H9 (cell line): ENCODE measurements around the gene VCAN. TPM values are rescaled to one million over a fixed set of nuclear protein-coding genes. Genes with fewer than 3 reads are reported as not detected.

Source experiments
- DNase-seq: peaks from one replicate; pipeline ENCODE4 v3.0.0-alpha.2; 2017
- H2AFZ ChIP-seq: one replicate; pipeline ENCODE4 v1.6.1; 2013; ENCODE audit warnings: mild to moderate bottlenecking, low read length, control low read depth, moderate library complexity
- H2AK5ac ChIP-seq: 2 replicates; pipeline ENCODE4 v1.6.1; 2013; ENCODE audit warnings: low read length, control low read depth, mixed read lengths; ENCODE audit not compliant: insufficient read length
- H2BK120ac ChIP-seq: one replicate; pipeline ENCODE4 v1.6.1; 2013; ENCODE audit warnings: low read depth, mild to moderate bottlenecking, low read length, control low read depth, inconsistent platforms; ENCODE audit not compliant: poor library complexity, severe bottlenecking
- H2BK12ac ChIP-seq: 2 replicates; pipeline ENCODE4 v1.6.1; 2013; ENCODE audit warnings: low read length, control low read depth, mixed read lengths, low read depth; ENCODE audit not compliant: insufficient read length
- H2BK15ac ChIP-seq: 2 replicates; pipeline ENCODE4 v1.6.1; 2013; ENCODE audit warnings: low read depth, low read length, control low read depth
- H2BK20ac ChIP-seq: one replicate; pipeline ENCODE4 v1.6.1; 2013; ENCODE audit warnings: low read depth, mild to moderate bottlenecking, low read length, control low read depth, inconsistent platforms; ENCODE audit not compliant: poor library complexity, severe bottlenecking
- H2BK5ac ChIP-seq: 2 replicates; pipeline ENCODE4 v1.6.1; 2013; ENCODE audit warnings: low read length, control low read depth, mixed read lengths; ENCODE audit not compliant: insufficient read length
- H3K14ac ChIP-seq: 2 replicates; pipeline ENCODE4 v1.6.1; 2013; ENCODE audit warnings: low read length, control low read depth; ENCODE audit not compliant: insufficient read depth
- H3K18ac ChIP-seq: 2 replicates; pipeline ENCODE4 v1.6.1; 2013; ENCODE audit warnings: low read depth, mild to moderate bottlenecking, mixed read lengths, low read length, control low read depth; ENCODE audit not compliant: insufficient read length
- H3K23ac ChIP-seq: 2 replicates; pipeline ENCODE4 v1.6.1; 2013; ENCODE audit warnings: low read length, control low read depth, mixed read lengths, low read depth; ENCODE audit not compliant: insufficient read length
- H3K23me2 ChIP-seq: 2 replicates; pipeline ENCODE4 v1.6.1; 2013; ENCODE audit warnings: low read depth, mild to moderate bottlenecking, mixed read lengths, low read length, control low read depth; ENCODE audit not compliant: insufficient read length, poor library complexity, severe bottlenecking
- H3K27ac ChIP-seq: 2 replicates; pipeline ENCODE4 v1.5.1; 2013; ENCODE audit warnings: low read length, control low read depth, mixed read lengths, low read depth; ENCODE audit not compliant: insufficient read length
- H3K27me3 ChIP-seq: 2 replicates; pipeline ENCODE4 v1.6.1; 2013; ENCODE audit warnings: low read length, control low read depth, inconsistent platforms; ENCODE audit not compliant: insufficient read depth
- H3K4ac ChIP-seq: 2 replicates; pipeline ENCODE4 v1.6.1; 2013; ENCODE audit warnings: low read depth, mild to moderate bottlenecking, control low read depth, inconsistent platforms, low read length, moderate library complexity
- H3K4me1 ChIP-seq: 2 replicates; pipeline ENCODE4 v1.6.1; 2013; ENCODE audit warnings: low read length, control low read depth, inconsistent platforms; ENCODE audit not compliant: insufficient read depth
- H3K4me2 ChIP-seq: 2 replicates; pipeline ENCODE4 v1.6.1; 2013; ENCODE audit warnings: low read length, control low read depth, mixed read lengths; ENCODE audit not compliant: insufficient read length, insufficient read depth
- H3K56ac ChIP-seq: 2 replicates; pipeline ENCODE4 v1.6.1; 2013; ENCODE audit warnings: low read depth, mild to moderate bottlenecking, mixed read lengths, low read length, control low read depth; ENCODE audit not compliant: insufficient read length
- H3K79me1 ChIP-seq: 2 replicates; pipeline ENCODE4 v1.6.1; 2013; ENCODE audit warnings: low read depth, mild to moderate bottlenecking, moderate library complexity, low read length, control low read depth, inconsistent platforms; ENCODE audit not compliant: insufficient read depth, poor library complexity, severe bottlenecking
- H3K79me2 ChIP-seq: 2 replicates; pipeline ENCODE4 v1.6.1; 2013; ENCODE audit warnings: low read length, control low read depth, inconsistent platforms; ENCODE audit not compliant: insufficient read depth
- H3K9ac ChIP-seq: 2 replicates; pipeline ENCODE4 v1.6.1; 2013; ENCODE audit warnings: low read length, control low read depth, mixed read lengths; ENCODE audit not compliant: insufficient read length; ENCODE audit errors: extremely low read depth
- H3K9me3 ChIP-seq: one replicate; pipeline ENCODE4 v1.6.1; 2013; ENCODE audit warnings: low read depth, low read length, inconsistent platforms; ENCODE audit not compliant: control insufficient read depth
- H3T11ph ChIP-seq: one replicate; pipeline ENCODE4 v1.6.1; 2013; ENCODE audit warnings: mild to moderate bottlenecking, low read length, control low read depth, inconsistent platforms
- H4K20me1 ChIP-seq: one replicate; pipeline ENCODE4 v1.6.1; 2013; ENCODE audit not compliant: control insufficient read depth, insufficient read length, insufficient read depth
- H4K5ac ChIP-seq: 2 replicates; pipeline ENCODE4 v1.6.1; 2013; ENCODE audit warnings: low read depth, mild to moderate bottlenecking, mixed read lengths, low read length, control low read depth; ENCODE audit not compliant: insufficient read length
- H4K8ac ChIP-seq: replicated peaks from 2 replicates; pipeline ENCODE4 v1.6.1; 2013; ENCODE audit warnings: low read length, control low read depth, mixed read lengths, low read depth; ENCODE audit not compliant: insufficient read length
- H4K91ac ChIP-seq: 2 replicates; pipeline ENCODE4 v1.6.1; 2013; ENCODE audit warnings: low read depth, mild to moderate bottlenecking, moderate library complexity, mixed read lengths, low read length, control low read depth; ENCODE audit not compliant: insufficient read length
- H3K27ac Mint-ChIP-seq, 3 experiments: 2 replicates in 2 of 3; 3 replicates in 1 of 3; pipeline ENCODE4 v1.8.0; 2020 to 2021; ENCODE audit warnings: mixed read lengths in 3 of 3, mild to moderate bottlenecking in 1 of 3, moderate library complexity in 1 of 3
- H3K27me3 Mint-ChIP-seq: 2 replicates; pipeline ENCODE4 v1.8.0; 2021; ENCODE audit warnings: low read depth, mild to moderate bottlenecking, moderate library complexity, mixed read lengths
- H3K36me3 Mint-ChIP-seq, 3 experiments: 2 replicates in 2 of 3; 3 replicates in 1 of 3; pipeline ENCODE4 v1.8.0; 2020 to 2021; ENCODE audit warnings: low read depth in 3 of 3, mixed read lengths in 3 of 3; ENCODE audit not compliant: insufficient read depth in 1 of 3
- H3K4me1 Mint-ChIP-seq, 2 experiments: 2 replicates each; pipeline ENCODE4 v1.8.0; 2020; ENCODE audit warnings: mixed read lengths in 2 of 2
- H3K4me3 Mint-ChIP-seq, 2 experiments: 2 replicates in 1 of 2; 3 replicates in 1 of 2; pipeline ENCODE4 v1.8.0; 2020 to 2021; ENCODE audit warnings: mild to moderate bottlenecking in 2 of 2, mixed read lengths in 2 of 2, moderate library complexity in 1 of 2
- H3K9me3 Mint-ChIP-seq, 2 experiments: 2 replicates in 1 of 2; 3 replicates in 1 of 2; pipeline ENCODE4 v1.8.0; 2020; ENCODE audit warnings: mild to moderate bottlenecking in 2 of 2, mixed read lengths in 2 of 2, moderate library complexity in 1 of 2
- CTCF ChIP-seq: fragments of 200-600 bp; sonication (generic); conservative IDR thresholded peaks from 3 replicates; pipeline ENCODE4 v1.8.0; 2021; ENCODE audit warnings: antibody characterized with exemption, mild to moderate bottlenecking
- total RNA-seq: library from RNA; stranded (reverse); gene quantifications from 2 replicates; pipeline ENCODE4 v1.2.1, GENCODE V29; 2021

The VCAN gene
- total RNA-seq, 1 experiment from 2014 or later = 278 TPM

DNA sequence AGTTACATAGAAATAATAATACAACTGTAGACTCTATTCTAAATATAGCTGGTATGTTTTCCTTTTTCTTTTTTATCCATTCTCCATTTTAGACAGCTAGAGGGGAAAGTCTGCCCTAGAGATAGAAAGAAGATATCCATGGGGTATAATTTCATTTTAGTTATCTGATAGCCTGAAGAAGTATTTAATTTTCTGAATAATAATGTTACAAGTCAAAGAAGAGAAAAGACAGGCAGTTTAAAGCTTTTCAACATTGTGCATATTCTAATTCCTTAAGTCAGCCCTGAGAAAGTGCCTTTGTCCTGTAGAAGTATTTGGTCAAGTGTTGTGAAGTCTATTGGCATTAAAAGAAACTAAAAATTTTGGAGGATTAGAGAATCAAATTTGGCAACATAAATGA is 2.5 kb upstream of the VCAN start:
- H3K27ac ChIP-seq = no peak overlapping the region
- Mint-ChIP-seq H3K9me3 (no peaks in the 10 kb centered on the region; a peak in 2 of 5 replicates), H3K36me3 (peaks cover 0 to 8% (median 1%) of the 10 kb centered on the region in 3 experiments; a peak in 5 of 7 replicates), H3K4me1 (peaks cover 63 to 77% of the 10 kb centered on the region in 2 experiments), H3K27ac (no peak overlapping the region), H3K4me3 (0 out of 5 replicates have a peak overlapping the region, but pooled peaks of 1 of the 2 experiments have one; percentile 7), H3K27me3 (no peaks in the 10 kb centered on the region)
- no peak overlapping the region for H3K9ac ChIP-seq
- no peak overlapping the region for H3K14ac ChIP-seq
- TF ChIP-seq CTCF = no peak
- H4K5ac ChIP-seq = no peak overlapping the region
- no peak overlapping the region for H3T11ph ChIP-seq
- H2BK15ac ChIP-seq = no peak overlapping the region
- peaks cover 13% of the 10 kb centered on the region; the same call in 1 of the 2 replicates for H3K4me1 ChIP-seq
- H3K23me2 ChIP-seq = peaks cover 28% of the 10 kb centered on the region
- H3K27me3 ChIP-seq = no peaks in the 10 kb centered on the region
- no peak overlapping the region for H2AFZ ChIP-seq
- no peak overlapping the region for H4K8ac ChIP-seq
- H4K91ac ChIP-seq = no peak overlapping the region
- H3K56ac ChIP-seq = no peak overlapping the region
- no peak overlapping the region for H3K18ac ChIP-seq
- H3K4ac ChIP-seq = no peak overlapping the region
- H3K79me1 ChIP-seq = no peaks in the 10 kb centered on the region
- no peak for DNase-seq
- H2BK12ac ChIP-seq = no peak overlapping the region
- H4K20me1 ChIP-seq = no peaks in the 10 kb centered on the region
- no peaks in the 10 kb centered on the region for H3K9me3 ChIP-seq
- peaks cover 4% of the 10 kb centered on the region; the same call in 1 of the 2 replicates for H3K79me2 ChIP-seq
- H2AK5ac ChIP-seq = no peak overlapping the region
- H2BK120ac ChIP-seq = no peak overlapping the region
- no peak overlapping the region for H3K4me2 ChIP-seq
- H3K23ac ChIP-seq = no peak overlapping the region
- no peak overlapping the region for H2BK5ac ChIP-seq
- H2BK20ac ChIP-seq = no peak overlapping the region
